Activated T-cell treated with anti-CD3 and anti-CD28 coated beads, Interleukin-2, amount 50 U/mL, for 48 hours (primary cell): ENCODE data around the gene ALPL.

ENCODE experiments used
- DNase-seq, 2 experiments: peaks; one replicate each; pipeline ENCODE4 v3.0.0-alpha.2; 2020

ALPL gene

GRCh38 chr1:21532496-21532895 lies 23.3 kb downstream of the ALPL start:
- no peak for DNase-seq

GRCh38 chr1:21532992-21533534 lies 23.8 kb downstream of the ALPL start:
- no peak for DNase-seq

- no peak for DNase-seq
Measured at GRCh38 chr1:21534146-21534545, 24.9 kb downstream of the ALPL start.

- DNase-seq, result no peak
Measured at GRCh38 chr1:21534674-21535378, 25.6 kb downstream of the ALPL start.

- DNase-seq, result no peak
Measured at GRCh38 chr1:21536218-21536617, 27.0 kb downstream of the ALPL start.

- DNase-seq, result no peak
Measured at GRCh38 chr1:21537511-21537931, 28.3 kb downstream of the ALPL start.

- no peak for DNase-seq
Measured at GRCh38 chr1:21537932-21538630, 28.9 kb downstream of the ALPL start.

GRCh38 chr1:21539933-21540332 lies 30.7 kb downstream of the ALPL start:
- peak; percentile 22 to 23 for DNase-seq

- no peak for DNase-seq
Measured at GRCh38 chr1:21541329-21541728, 32.1 kb downstream of the ALPL start.

- DNase-seq, result no peak
Measured at GRCh38 chr1:21541835-21542234, 32.6 kb downstream of the ALPL start.

GRCh38 chr1:21543598-21543997 lies 34.4 kb downstream of the ALPL start:
- DNase-seq, result no peak

GRCh38 chr1:21544095-21544494 lies 34.9 kb downstream of the ALPL start:
- no peak for DNase-seq

- DNase-seq, result no peak
Measured at GRCh38 chr1:21546122-21546825, 37.1 kb downstream of the ALPL start.

- no peak for DNase-seq
Measured at GRCh38 chr1:21547876-21548275, 38.7 kb downstream of the ALPL start.

- no peak for DNase-seq
Measured at GRCh38 chr1:21550097-21550496, 40.9 kb downstream of the ALPL start.

- no peak for DNase-seq
Measured at GRCh38 chr1:21550866-21551475, 41.7 kb downstream of the ALPL start.

GRCh38 chr1:21552715-21553114 lies 43.5 kb downstream of the ALPL start:
- no peak for DNase-seq

GRCh38 chr1:21553116-21553926 lies 44.1 kb downstream of the ALPL start:
- no peak for DNase-seq

GRCh38 chr1:21559788-21560567 lies 50.8 kb downstream of the ALPL start:
- DNase-seq, result no peak

GRCh38 chr1:21560916-21561638 lies 51.9 kb downstream of the ALPL start:
- no peak for DNase-seq

- no peak for DNase-seq
Measured at GRCh38 chr1:21562896-21563295, 53.7 kb downstream of the ALPL start.
